ENCODE measurements around the gene RNF125.

DNA sequence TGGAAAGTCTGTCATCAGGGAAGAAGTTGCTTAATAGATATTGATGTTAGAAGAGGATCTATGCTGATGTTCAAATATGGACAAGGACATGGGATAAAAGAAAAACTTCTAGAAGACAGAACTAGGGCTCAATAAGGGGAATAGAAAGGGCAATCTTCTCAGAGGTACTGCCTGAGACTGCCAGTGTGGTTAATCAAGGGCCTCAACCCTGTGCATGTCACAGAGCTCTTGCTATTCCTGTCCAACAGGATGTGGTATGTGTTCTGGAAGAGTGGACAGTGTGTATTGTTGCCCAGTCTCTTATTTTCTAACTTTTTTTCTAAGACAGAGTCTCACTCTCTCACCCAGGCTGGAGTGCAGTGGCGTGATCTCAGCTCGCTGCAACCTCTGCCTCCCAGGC, 27.8 kb upstream of the RNF125 start:
- TF ChIP-seq GATA2 (IDR thresholded peaks at IDR 0.05; ENCODE audit: low read depth, low read length) (no peak), GATA3 (IDR thresholded peaks at IDR 0.05; ENCODE audit: low read depth, low read length) (no peak)

All from SH-SY5Y (cell line).